Astrocyte (in vitro differentiated cells and primary cell): Measurements from ENCODE around the gene SIVA1. TPM values are rescaled to one million over a fixed set of nuclear protein-coding genes. Genes with fewer than 3 reads are reported as not detected.

Experiments
- DNase-seq: peaks from one replicate; pipeline ENCODE4 v3.0.0-alpha.2; 2010; ENCODE audit warnings: low read depth
- FAIRE-seq: peaks from 2 replicates; lab custom pipeline; 2011; peaks lifted over from hg19 to GRCh38; lab: Jason Lieb, UNC
- H2AFZ ChIP-seq: 2 replicates; pipeline ENCODE4 v1.6.0; 2012; ENCODE audit warnings: low read depth, low read length, inconsistent platforms
- H3K27ac ChIP-seq: 2 replicates; pipeline ENCODE4 v1.5.1; 2011; ENCODE audit warnings: low read depth, low read length, inconsistent platforms
- H3K27me3 ChIP-seq: 2 replicates; pipeline ENCODE4 v1.6.0; 2011; ENCODE audit warnings: low read length, inconsistent platforms; ENCODE audit not compliant: insufficient read depth
- H3K36me3 ChIP-seq: 2 replicates; pipeline ENCODE4 v1.5.1; 2011; ENCODE audit warnings: low read length, inconsistent platforms; ENCODE audit not compliant: insufficient read depth
- H3K4me1 ChIP-seq: 2 replicates; pipeline ENCODE4 v1.5.1; 2011; ENCODE audit warnings: low read length, inconsistent platforms; ENCODE audit not compliant: insufficient read depth
- H3K4me2 ChIP-seq: 2 replicates; pipeline ENCODE4 v1.6.0; 2012; ENCODE audit warnings: low read length, inconsistent platforms
- H3K4me3 ChIP-seq: 2 replicates; pipeline ENCODE4 v1.5.1; 2011; ENCODE audit warnings: low read depth, mild to moderate bottlenecking, low read length, inconsistent platforms; ENCODE audit not compliant: insufficient read depth
- H3K79me2 ChIP-seq: 2 replicates; pipeline ENCODE4 v1.6.0; 2012; ENCODE audit warnings: mild to moderate bottlenecking, low read length, inconsistent platforms; ENCODE audit not compliant: insufficient read depth
- H3K9ac ChIP-seq: 2 replicates; pipeline ENCODE4 v1.6.0; 2012; ENCODE audit warnings: mild to moderate bottlenecking, low read length, inconsistent platforms
- H3K9me3 ChIP-seq: 2 replicates; pipeline ENCODE4 v1.5.1; 2012; ENCODE audit warnings: low read depth, mild to moderate bottlenecking, low read length, inconsistent platforms; ENCODE audit not compliant: insufficient read depth
- H4K20me1 ChIP-seq: 2 replicates; pipeline ENCODE4 v1.6.0; 2012; ENCODE audit warnings: low read length, inconsistent platforms; ENCODE audit not compliant: insufficient read depth
- H3K27ac Mint-ChIP-seq: one replicate; pipeline ENCODE4 v1.8.0; 2021; ENCODE audit warnings: mild to moderate bottlenecking, mixed read lengths; ENCODE audit not compliant: unreplicated experiment
- H3K27me3 Mint-ChIP-seq: one replicate; pipeline ENCODE4 v1.8.0; 2021; ENCODE audit warnings: low read depth, mixed read lengths; ENCODE audit not compliant: unreplicated experiment
- H3K36me3 Mint-ChIP-seq: one replicate; pipeline ENCODE4 v1.8.0; 2021; ENCODE audit warnings: low read depth, mixed read lengths; ENCODE audit not compliant: unreplicated experiment
- H3K4me1 Mint-ChIP-seq: one replicate; pipeline ENCODE4 v1.8.0; 2021; ENCODE audit warnings: low read depth, mixed read lengths; ENCODE audit not compliant: unreplicated experiment
- H3K4me3 Mint-ChIP-seq: one replicate; pipeline ENCODE4 v1.8.0; 2021; ENCODE audit warnings: mild to moderate bottlenecking, moderate library complexity, mixed read lengths; ENCODE audit not compliant: unreplicated experiment
- H3K9me3 Mint-ChIP-seq: one replicate; pipeline ENCODE4 v1.8.0; 2021; ENCODE audit warnings: mild to moderate bottlenecking, mixed read lengths; ENCODE audit not compliant: unreplicated experiment
- EZH2 ChIP-seq: IDR thresholded peaks from 2 replicates; pipeline ENCODE4 v1.6.1; 2012; ENCODE audit warnings: mild to moderate bottlenecking, low read length, inconsistent platforms; ENCODE audit not compliant: insufficient read depth
- total RNA-seq: library from RNA; stranded (reverse); gene quantifications from 2 replicates; pipeline ENCODE4 v1.2.1, GENCODE V29; 2021
- TF ChIP-seq, protein P1 (sequence below): IDR thresholded peaks from 2 replicates; pipeline ENCODE4 v1.5.1; 2011; ENCODE audit warnings: low read depth, mild to moderate bottlenecking, inconsistent platforms, low read length, moderate library complexity; ENCODE audit not compliant: insufficient read depth

The SIVA1 gene
- total RNA-seq, 1 donor from 2014 or later = 51.0 TPM

DNA sequence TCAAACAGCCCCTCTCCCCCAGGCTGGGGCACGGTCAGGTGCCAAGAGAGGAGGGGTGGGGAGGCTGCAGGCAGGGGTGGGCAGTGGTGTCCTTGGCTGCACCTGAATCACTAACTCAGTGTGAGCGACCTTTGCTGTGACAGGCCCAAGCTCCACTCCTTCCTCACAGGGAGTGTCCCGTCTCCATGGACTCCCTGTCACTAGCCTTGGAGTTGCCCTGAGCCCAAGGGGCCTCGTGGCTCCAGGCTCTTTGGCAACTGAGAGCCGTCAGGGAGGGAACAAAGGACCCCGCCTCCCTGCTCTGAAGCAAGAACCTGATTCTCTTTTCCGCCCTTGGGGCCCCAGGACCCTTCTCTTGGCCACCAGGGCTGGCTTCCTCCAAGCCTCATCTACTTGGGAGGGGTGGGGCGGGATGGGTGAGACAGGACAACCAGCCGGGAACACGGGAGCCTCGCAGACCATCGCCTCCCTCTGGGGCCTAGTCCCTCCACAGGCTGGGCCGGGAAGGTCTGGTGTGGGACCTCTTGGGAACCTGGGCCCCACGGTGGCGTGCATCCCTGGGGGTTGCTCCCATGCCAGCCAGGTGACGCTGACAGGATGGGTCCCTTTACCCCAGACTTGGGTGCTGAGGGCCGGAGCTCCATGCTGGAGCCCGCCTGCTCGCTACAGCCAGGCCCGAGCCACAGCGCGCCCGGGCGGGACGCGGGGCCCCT lies 29.9 kb upstream of the SIVA1 start:
- no peaks in the 10 kb centered on the region for H3K36me3 ChIP-seq
- Mint-ChIP-seq H3K36me3 (peaks cover 3% of the 10 kb centered on the region), H3K27ac (no peak overlapping the region), H3K27me3 (peaks cover 9% of the 10 kb centered on the region), H3K4me3 (no peak overlapping the region), H3K4me1 (peaks cover 7% of the 10 kb centered on the region), H3K9me3 (no peaks in the 10 kb centered on the region)
- no peak overlapping the region for H3K9ac ChIP-seq
- DNase-seq (no peak), FAIRE-seq (no peak)
- H4K20me1 ChIP-seq = peaks cover 36% of the 10 kb centered on the region
- H3K9me3 ChIP-seq = no peaks in the 10 kb centered on the region
- H2AFZ ChIP-seq = no peak overlapping the region
- H3K27me3 ChIP-seq = no peaks in the 10 kb centered on the region
- H3K4me2 ChIP-seq = peak overlapping the region; percentile 81
- H3K79me2 ChIP-seq = no peaks in the 10 kb centered on the region
- H3K27ac ChIP-seq = no peak overlapping the region
- TF ChIP-seq, protein P1, sequence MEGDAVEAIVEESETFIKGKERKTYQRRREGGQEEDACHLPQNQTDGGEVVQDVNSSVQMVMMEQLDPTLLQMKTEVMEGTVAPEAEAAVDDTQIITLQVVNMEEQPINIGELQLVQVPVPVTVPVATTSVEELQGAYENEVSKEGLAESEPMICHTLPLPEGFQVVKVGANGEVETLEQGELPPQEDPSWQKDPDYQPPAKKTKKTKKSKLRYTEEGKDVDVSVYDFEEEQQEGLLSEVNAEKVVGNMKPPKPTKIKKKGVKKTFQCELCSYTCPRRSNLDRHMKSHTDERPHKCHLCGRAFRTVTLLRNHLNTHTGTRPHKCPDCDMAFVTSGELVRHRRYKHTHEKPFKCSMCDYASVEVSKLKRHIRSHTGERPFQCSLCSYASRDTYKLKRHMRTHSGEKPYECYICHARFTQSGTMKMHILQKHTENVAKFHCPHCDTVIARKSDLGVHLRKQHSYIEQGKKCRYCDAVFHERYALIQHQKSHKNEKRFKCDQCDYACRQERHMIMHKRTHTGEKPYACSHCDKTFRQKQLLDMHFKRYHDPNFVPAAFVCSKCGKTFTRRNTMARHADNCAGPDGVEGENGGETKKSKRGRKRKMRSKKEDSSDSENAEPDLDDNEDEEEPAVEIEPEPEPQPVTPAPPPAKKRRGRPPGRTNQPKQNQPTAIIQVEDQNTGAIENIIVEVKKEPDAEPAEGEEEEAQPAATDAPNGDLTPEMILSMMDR = no peak
- no peak for TF ChIP-seq EZH2
- peaks cover 21% of the 10 kb centered on the region for H3K4me1 ChIP-seq
- no peak overlapping the region for H3K4me3 ChIP-seq

DNA sequence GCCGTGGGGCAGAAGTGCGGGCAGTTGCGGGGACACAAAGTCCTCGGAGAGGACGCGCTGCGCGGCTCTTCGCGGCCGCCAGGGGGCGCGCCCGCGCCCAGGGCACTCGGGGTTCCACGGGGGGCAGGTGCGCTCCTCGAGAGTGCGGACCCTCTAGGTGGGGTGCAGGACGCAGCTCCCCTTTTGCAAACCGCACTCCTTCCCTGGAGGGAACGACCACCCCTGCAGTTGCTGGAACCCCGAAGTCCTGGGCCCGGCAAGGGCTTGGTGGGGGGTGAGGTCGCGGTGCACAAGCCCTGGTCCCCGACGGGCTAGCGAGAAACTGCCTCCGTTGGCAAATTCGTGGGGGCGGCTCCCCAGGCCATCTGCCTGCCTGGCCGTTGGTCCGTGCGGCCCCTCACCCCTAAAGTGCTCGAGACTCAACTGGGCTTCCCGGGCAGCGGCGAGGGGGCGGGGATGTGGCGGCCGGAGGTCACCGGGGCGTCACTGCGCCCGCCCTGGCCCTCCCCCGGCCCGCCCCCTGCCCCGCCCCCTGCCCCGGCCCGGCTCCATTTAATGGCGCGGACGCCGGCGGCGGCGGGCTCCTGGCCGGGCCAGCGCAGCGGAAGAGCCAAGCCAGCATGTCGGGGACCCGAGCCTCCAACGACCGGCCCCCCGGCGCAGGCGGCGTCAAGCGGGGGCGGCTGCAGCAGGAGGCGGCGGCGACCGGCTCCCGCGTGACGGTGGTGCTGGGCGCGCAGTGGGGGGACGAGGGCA lies 29.1 kb upstream of the SIVA1 start, which contains the start of gene ADSS1:
Gene ADSS1 (plus strand): TSS at position 579 of the 756 bp plus-strand sequence. CDS start 42 bp downstream, at position 621.
- no peak for TF ChIP-seq EZH2
- TF ChIP-seq, protein P1 = peak; percentile 39
- DNase-seq (no peak), FAIRE-seq (no peak)

More for the DNA sequence above, 29.1 kb upstream of the SIVA1 start, which contains the start of gene ADSS1:
- H3K36me3 Mint-ChIP-seq = peaks cover 3% of the 10 kb centered on the region
- peak within 1 kb of the TSS; percentile 50 for H3K4me3 Mint-ChIP-seq
- H3K9me3 ChIP-seq = no peaks in the 10 kb centered on the region
- H3K27ac ChIP-seq = no peak within 1 kb of the TSS
- H4K20me1 ChIP-seq = peaks cover 31% of the 10 kb centered on the region
- peaks cover 7% of the 10 kb centered on the region for H3K4me1 Mint-ChIP-seq
- no peaks in the 10 kb centered on the region for H3K79me2 ChIP-seq
- H3K9me3 Mint-ChIP-seq = no peaks in the 10 kb centered on the region
- H3K36me3 ChIP-seq = no peaks in the 10 kb centered on the region
- no peaks in the 10 kb centered on the region for H3K27me3 ChIP-seq
- peaks cover 21% of the 10 kb centered on the region for H3K4me1 ChIP-seq
- peaks cover 12% of the 10 kb centered on the region for H3K27me3 Mint-ChIP-seq
- H3K27ac Mint-ChIP-seq = no peak within 1 kb of the TSS
- no peak within 1 kb of the TSS for H3K9ac ChIP-seq
- peak within 1 kb of the TSS; percentile 44 for H3K4me3 ChIP-seq
- H3K4me2 ChIP-seq = peak within 1 kb of the TSS; percentile 81
- H2AFZ ChIP-seq = peak within 1 kb of the TSS; percentile 41
